HG02973 (cell line): ENCODE results near the gene SLC36A1.

Experiments
- ATAC-seq: cut with Tn5 transposase; IDR thresholded peaks from one replicate; pipeline ENCODE4 v1.9.1; 2021; ENCODE audit warnings: moderate library complexity; ENCODE audit not compliant: unreplicated experiment

Gene SLC36A1

DNA sequence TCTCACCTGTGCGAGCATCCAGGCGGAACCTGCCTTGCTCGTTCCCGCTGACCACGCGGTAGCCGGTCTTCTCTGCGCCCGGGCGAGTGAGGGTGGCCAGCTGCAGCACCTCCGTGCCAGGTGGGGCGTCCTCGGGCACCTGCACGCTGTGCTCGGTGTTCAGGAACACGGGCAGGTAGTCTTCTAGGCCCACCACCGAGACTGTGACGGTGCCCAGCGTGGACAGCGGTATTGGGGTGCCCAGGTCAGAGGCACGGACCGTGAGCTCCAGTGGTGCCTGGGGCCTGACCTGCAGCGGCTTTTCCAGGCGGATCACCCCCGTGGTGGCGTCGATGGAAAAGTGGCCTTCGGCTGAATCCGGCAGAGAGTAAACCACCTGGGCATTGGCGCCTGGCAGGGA lies 84.2 kb downstream of the SLC36A1 start:
- ATAC-seq, result no peak

DNA sequence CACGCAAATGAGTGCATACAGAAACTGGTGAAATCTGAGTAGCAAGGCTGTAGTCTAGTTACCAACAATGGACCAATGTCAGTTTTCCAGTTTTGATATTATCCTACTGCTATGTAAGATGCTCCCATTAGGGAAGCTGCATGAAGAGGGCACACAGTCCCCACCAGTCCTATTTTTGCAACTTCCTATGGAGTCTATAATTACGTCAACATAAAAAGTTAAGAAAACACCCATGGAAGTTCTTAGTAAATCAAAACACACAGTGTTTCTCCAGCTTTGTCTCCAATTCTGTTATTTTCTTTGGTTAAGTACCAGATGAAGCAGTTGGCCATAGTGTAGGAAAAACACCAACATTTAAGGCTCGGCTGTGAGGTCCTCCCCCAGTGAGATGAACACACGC lies 85.0 kb downstream of the SLC36A1 start:
- no peak for ATAC-seq

DNA sequence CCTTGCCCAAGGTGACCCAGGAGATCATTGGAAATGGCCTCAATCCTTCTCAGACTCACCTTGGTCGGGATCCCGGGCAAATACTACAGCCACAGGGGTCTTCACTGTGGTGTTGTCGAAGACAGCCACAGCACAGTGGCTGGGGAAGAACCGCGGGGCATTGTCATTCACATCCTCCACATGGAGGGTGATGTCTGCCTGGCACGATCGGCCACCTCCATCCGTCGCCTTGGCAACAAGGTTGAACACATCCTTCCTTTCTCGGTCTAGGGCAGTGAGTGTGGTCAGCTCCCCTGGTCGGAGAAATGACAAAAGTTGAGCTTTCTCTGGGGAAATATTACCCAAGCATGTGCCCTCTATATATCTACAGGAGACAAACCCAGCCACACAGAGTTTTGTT lies 86.9 kb downstream of the SLC36A1 start:
- no peak for ATAC-seq

DNA sequence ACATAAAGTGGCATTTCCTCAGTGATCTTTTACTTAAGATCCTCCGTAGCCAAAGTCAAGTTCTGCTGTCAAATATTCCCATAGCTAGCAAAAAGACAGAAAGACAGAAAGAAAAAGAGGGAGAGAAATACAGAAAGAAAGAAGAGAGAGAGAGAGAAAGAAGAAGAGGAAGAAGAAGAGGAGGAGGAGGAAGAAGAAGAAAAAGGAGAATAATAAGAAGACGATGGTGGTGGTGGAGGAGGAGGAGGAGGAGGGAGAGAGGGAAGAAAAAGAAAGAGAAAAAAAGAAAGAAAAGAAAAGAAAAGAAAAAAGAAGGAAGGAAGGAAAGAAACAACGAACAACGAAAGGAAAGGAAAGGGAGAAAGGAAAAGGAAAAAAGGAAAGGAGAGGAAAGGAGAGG lies 89.6 kb downstream of the SLC36A1 start:
- ATAC-seq, result no peak

DNA sequence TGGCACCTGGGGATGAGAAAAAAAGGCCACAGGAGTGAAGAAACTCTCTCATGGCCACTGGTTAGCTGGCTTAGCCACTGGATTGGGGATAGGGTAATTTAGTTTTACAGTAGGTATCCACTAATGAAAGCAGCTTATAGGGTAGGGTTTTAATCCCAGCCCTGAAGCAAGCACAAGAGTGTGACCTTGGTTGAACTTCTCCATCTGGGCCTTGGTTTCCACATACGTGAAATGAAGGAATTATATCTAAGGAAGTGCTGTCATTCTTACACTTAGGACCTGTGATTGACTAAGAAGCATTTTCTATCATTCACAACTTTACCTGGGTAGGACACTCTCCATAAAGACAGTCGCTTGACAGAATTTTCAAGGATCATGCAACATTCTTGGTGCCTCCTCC lies 94.2 kb downstream of the SLC36A1 start:
- ATAC-seq, result no peak
